CD14-positive monocyte (primary cell): ENCODE measurements around the gene HIVEP3. TPM values are rescaled to one million over a fixed set of nuclear protein-coding genes. Genes with fewer than 3 reads are reported as not detected.

Experiments
- DNase-seq, 3 donors: peaks; one replicate each; pipeline ENCODE4 v3.0.0-alpha.2; 2011 to 2022
- H2AFZ ChIP-seq: 2 replicates; pipeline ENCODE4 v1.6.0; 2012; ENCODE audit warnings: mild to moderate bottlenecking, low read depth, low read length, inconsistent platforms; ENCODE audit not compliant: insufficient read depth, poor library complexity, severe bottlenecking
- H3K27ac ChIP-seq, 2 donors: 1 replicate in 1 of 2; 2 replicates in 1 of 2; pipeline ENCODE4 v1.5.1; 2012 to 2013; ENCODE audit warnings: low read length in 2 of 2, control low read depth in 1 of 2, inconsistent platforms in 1 of 2, low read depth in 1 of 2, mild to moderate bottlenecking in 1 of 2
- H3K27me3 ChIP-seq, 2 donors: one replicate each; pipeline versions ENCODE4 v1.6.0 to v1.6.1; 2011 to 2013; ENCODE audit warnings: low read length in 2 of 2; ENCODE audit not compliant: control insufficient read depth in 2 of 2, insufficient read depth in 2 of 2
- H3K36me3 ChIP-seq, 2 donors: replicated peaks in 1 of 2; 1 replicate in 1 of 2; 2 replicates in 1 of 2; pipeline versions ENCODE4 v1.5.1 to v1.6.1; 2012 to 2013; ENCODE audit warnings: low read length in 2 of 2, control low read depth in 1 of 2, inconsistent platforms in 1 of 2, mild to moderate bottlenecking in 1 of 2; ENCODE audit not compliant: insufficient read depth in 2 of 2, control insufficient read depth in 1 of 2
- H3K4me1 ChIP-seq, 2 donors: 1 replicate in 1 of 2; 2 replicates in 1 of 2; pipeline versions ENCODE4 v1.5.1 to v1.6.1; 2012 to 2013; ENCODE audit warnings: low read length in 2 of 2, control low read depth in 1 of 2, inconsistent platforms in 1 of 2, mild to moderate bottlenecking in 1 of 2, moderate library complexity in 1 of 2; ENCODE audit not compliant: insufficient read depth in 2 of 2, control insufficient read depth in 1 of 2
- H3K4me2 ChIP-seq: replicated peaks from 2 replicates; pipeline ENCODE3; 2012; ENCODE audit warnings: low read length, moderate library complexity, mild to moderate bottlenecking; ENCODE audit not compliant: poor library complexity, severe bottlenecking; ENCODE audit errors: extremely low read depth
- H3K4me3 ChIP-seq, 3 experiments: fragments of 200-600 bp in 1 of 3; sonication (generic) in 1 of 3; replicated peaks in 1 of 3; 1 replicate in 2 of 3; 2 replicates in 1 of 3; pipeline ENCODE4 v1.5.1; 2011 to 2013; ENCODE audit warnings: low read length in 3 of 3, mild to moderate bottlenecking in 3 of 3, control low read depth in 2 of 3, low read depth in 2 of 3, inconsistent platforms in 1 of 3, moderate library complexity in 1 of 3
- H3K79me2 ChIP-seq: 2 replicates; pipeline ENCODE4 v1.6.0; 2012; ENCODE audit warnings: mild to moderate bottlenecking, control low read depth, inconsistent platforms, low read length, moderate library complexity; ENCODE audit not compliant: insufficient read depth
- H3K9ac ChIP-seq: 2 replicates; pipeline ENCODE4 v1.6.0; 2017; ENCODE audit warnings: low read length, mild to moderate bottlenecking; ENCODE audit not compliant: insufficient read depth, poor library complexity, severe bottlenecking
- H3K9me3 ChIP-seq, 2 donors: replicated peaks in 1 of 2; 1 replicate in 1 of 2; 2 replicates in 1 of 2; pipeline versions ENCODE4 v1.5.1 to v1.6.1; 2012 to 2013; ENCODE audit warnings: low read length in 2 of 2, control low read depth in 1 of 2; ENCODE audit not compliant: control insufficient read depth in 1 of 2, insufficient read depth in 1 of 2
- H4K20me1 ChIP-seq: 2 replicates; pipeline ENCODE4 v1.6.0; 2012; ENCODE audit warnings: mild to moderate bottlenecking, low read length, control low read depth, moderate library complexity; ENCODE audit not compliant: insufficient read depth
- H3K27ac Mint-ChIP-seq, 7 donors: one replicate each; pipeline ENCODE4 v1.8.0; 2020; ENCODE audit warnings: mild to moderate bottlenecking in 7 of 7, mixed read lengths in 7 of 7, moderate library complexity in 6 of 7, inconsistent platforms in 2 of 7
- H3K27me3 Mint-ChIP-seq, 3 donors: one replicate each; pipeline ENCODE4 v1.8.0; 2021 to 2022; ENCODE audit warnings: low read depth in 3 of 3, mild to moderate bottlenecking in 3 of 3, mixed read lengths in 3 of 3, moderate library complexity in 3 of 3, inconsistent platforms in 1 of 3
- H3K36me3 Mint-ChIP-seq, 2 donors: one replicate each; pipeline ENCODE4 v1.8.0; 2020; ENCODE audit warnings: mixed read lengths in 2 of 2, inconsistent platforms in 1 of 2, mild to moderate bottlenecking in 1 of 2
- H3K4me1 Mint-ChIP-seq: one replicate; pipeline ENCODE4 v1.8.0; 2020; ENCODE audit warnings: mild to moderate bottlenecking, mixed read lengths
- H3K4me3 Mint-ChIP-seq, 2 donors: one replicate each; pipeline ENCODE4 v1.8.0; 2020; ENCODE audit warnings: mild to moderate bottlenecking in 2 of 2, mixed read lengths in 2 of 2, moderate library complexity in 1 of 2
- H3K9me3 Mint-ChIP-seq, 7 donors: one replicate each; pipeline ENCODE4 v1.8.0; 2020 to 2022; ENCODE audit warnings: mixed read lengths in 7 of 7, mild to moderate bottlenecking in 6 of 7, moderate library complexity in 6 of 7, inconsistent platforms in 2 of 7
- WGBS: methylation state at CpG from one replicate; pipeline ENCODE4 v1.1.5; 2013; ENCODE audit warnings: missing lambda C conversion rate; ENCODE audit not compliant: insufficient coverage; 5-methylcytosine and 5-hydroxymethylcytosine counted together
- intact Hi-C, 2 donors: fragments of 100-400 bp; cut with micrococcal nuclease; formaldehyde crosslinking; loops; one replicate each; pipeline versions ENCODE4 v1.15.0 to v1.15.1; 2023
- polyA plus RNA-seq, 3 donors: library from polyadenylated mRNA; depleted of rRNA in 1 of 3; unstranded in 2 of 3; stranded (reverse) in 1 of 3; fragments of 300-500 nt in 2 of 3; fragments of >200 nt in 1 of 3; fragmentation: Illumina TruSeq in 2 of 3; gene quantifications; 1 replicate in 2 of 3; 2 replicates in 1 of 3; pipeline ENCODE4 v1.2.3, GENCODE V29; 2012 to 2021
- TF ChIP-seq, protein P1 (sequence below): fragments of 200-600 bp; IDR thresholded peaks from one replicate; pipeline ENCODE4 v1.8.0; 2022; ENCODE audit warnings: antibody characterized with exemption, mild to moderate bottlenecking

HIVEP3 gene
- polyA plus RNA-seq, 3 donors = 1.2 to 3.7 (median 1.8) TPM

DNA sequence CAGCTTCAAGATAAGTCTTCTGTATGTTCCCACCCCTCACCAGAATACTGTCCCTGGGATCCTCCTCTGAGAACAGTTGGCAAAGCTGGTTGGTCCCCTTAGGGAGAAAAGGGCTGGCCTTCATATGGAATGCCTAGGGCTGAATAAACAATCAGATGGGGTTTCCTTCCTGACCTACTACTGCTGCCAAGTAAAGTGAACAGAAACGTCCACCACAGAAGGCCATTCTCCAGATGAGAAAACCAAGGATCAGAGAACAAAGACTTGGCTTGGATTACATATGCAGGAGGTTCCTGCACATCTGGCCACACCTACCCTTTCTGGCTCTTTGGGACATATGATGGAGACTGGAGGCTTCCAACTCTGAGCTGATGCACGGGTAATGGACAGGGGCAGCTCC lies 194.5 kb downstream of the HIVEP3 start:
- no peaks in the 10 kb centered on the region for H3K27me3 ChIP-seq
- H3K4me3 Mint-ChIP-seq = no peak overlapping the region
- peak overlapping the region; percentile 42 to 82 (median 69) for H3K27ac Mint-ChIP-seq
- intact Hi-C loops = loop anchor here (5.0 to 10.0 kb wide), 4 partner anchors 42 to 149 kb away; no protein-coding TSS in a partner anchor
- H3K9me3 Mint-ChIP-seq = peaks cover 0 to 2% (median 0%) of the 10 kb centered on the region in 7 donors
- H3K4me2 ChIP-seq = peak overlapping the region; percentile 39
- no peaks in the 10 kb centered on the region for H3K9me3 ChIP-seq
- peaks cover 91 to 100% of the 10 kb centered on the region in 2 donors for H3K4me1 ChIP-seq
- H3K27ac ChIP-seq = peak overlapping the region in 1 of 2 donors; percentile 34
- peaks cover 91% of the 10 kb centered on the region for H3K4me1 Mint-ChIP-seq
- H3K27me3 Mint-ChIP-seq = no peaks in the 10 kb centered on the region
- peak overlapping the region in 1 of 3 experiments; percentile 34 for H3K4me3 ChIP-seq
- H2AFZ ChIP-seq = no peak overlapping the region
- H3K9ac ChIP-seq = no peak overlapping the region
- no peaks in the 10 kb centered on the region for H3K79me2 ChIP-seq
- TF ChIP-seq, protein P1, sequence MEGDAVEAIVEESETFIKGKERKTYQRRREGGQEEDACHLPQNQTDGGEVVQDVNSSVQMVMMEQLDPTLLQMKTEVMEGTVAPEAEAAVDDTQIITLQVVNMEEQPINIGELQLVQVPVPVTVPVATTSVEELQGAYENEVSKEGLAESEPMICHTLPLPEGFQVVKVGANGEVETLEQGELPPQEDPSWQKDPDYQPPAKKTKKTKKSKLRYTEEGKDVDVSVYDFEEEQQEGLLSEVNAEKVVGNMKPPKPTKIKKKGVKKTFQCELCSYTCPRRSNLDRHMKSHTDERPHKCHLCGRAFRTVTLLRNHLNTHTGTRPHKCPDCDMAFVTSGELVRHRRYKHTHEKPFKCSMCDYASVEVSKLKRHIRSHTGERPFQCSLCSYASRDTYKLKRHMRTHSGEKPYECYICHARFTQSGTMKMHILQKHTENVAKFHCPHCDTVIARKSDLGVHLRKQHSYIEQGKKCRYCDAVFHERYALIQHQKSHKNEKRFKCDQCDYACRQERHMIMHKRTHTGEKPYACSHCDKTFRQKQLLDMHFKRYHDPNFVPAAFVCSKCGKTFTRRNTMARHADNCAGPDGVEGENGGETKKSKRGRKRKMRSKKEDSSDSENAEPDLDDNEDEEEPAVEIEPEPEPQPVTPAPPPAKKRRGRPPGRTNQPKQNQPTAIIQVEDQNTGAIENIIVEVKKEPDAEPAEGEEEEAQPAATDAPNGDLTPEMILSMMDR = no peak
- no peak for DNase-seq
- H3K36me3 ChIP-seq = no peaks in the 10 kb centered on the region
- WGBS = 40% methylated on average over 2 of the region's 2 CpGs
- no peaks in the 10 kb centered on the region for H4K20me1 ChIP-seq
- H3K36me3 Mint-ChIP-seq = peaks cover 0 to 7% of the 10 kb centered on the region in 2 donors

DNA sequence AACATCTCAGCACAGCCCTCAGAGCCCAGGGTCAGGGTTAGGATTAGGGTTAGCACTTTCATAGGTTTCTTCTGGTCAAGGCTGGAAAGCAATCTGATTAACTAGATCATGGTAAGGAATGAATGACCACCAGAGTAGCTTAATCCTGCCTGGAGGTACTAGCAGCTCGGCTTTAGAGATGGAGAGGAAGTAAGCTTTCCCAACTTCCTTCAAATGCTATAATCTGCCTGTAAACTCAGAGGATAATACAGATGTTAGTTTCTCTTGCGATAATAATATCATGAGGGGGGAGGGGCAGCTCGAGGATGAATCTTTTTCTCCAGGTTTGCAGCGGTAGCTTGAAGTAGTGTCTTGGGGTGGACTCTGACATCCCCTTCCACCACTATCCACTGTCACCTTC lies 194.9 kb downstream of the HIVEP3 start:
- H3K4me1 Mint-ChIP-seq = peaks cover 91% of the 10 kb centered on the region
- no peak overlapping the region for H2AFZ ChIP-seq

More for the DNA sequence above, 194.9 kb downstream of the HIVEP3 start:
- TF ChIP-seq, protein P1 = no peak
- H3K9me3 Mint-ChIP-seq = peaks cover 0 to 2% (median 0%) of the 10 kb centered on the region in 7 donors
- Histone ChIP-seq H3K4me1 (peaks cover 91 to 100% of the 10 kb centered on the region in 2 donors), H3K4me2 (peak overlapping the region; percentile 39), H3K9me3 (no peaks in the 10 kb centered on the region), H3K36me3 (no peaks in the 10 kb centered on the region), H3K27ac (peak overlapping the region in 1 of 2 donors; percentile 34), H4K20me1 (no peaks in the 10 kb centered on the region), H3K4me3 (peak overlapping the region in 1 of 3 experiments; percentile 34), H3K9ac (no peak overlapping the region), H3K79me2 (no peaks in the 10 kb centered on the region), H3K27me3 (no peaks in the 10 kb centered on the region)
- H3K4me3 Mint-ChIP-seq = peak overlapping the region in 1 of 2 donors; percentile 26
- intact Hi-C loops = loop anchor here (5.0 to 10.0 kb wide), 4 partner anchors 41 to 149 kb away; no protein-coding TSS in a partner anchor
- peak in 2 of 3 donors; percentile 29 to 52 for DNase-seq
- WGBS = no CpG with 5 or more reads among the region's 4 CpGs
- H3K27ac Mint-ChIP-seq = peak overlapping the region in 6 of 7 donors; percentile 23 to 82 (median 68)
- peaks cover 0 to 4% of the 10 kb centered on the region in 2 donors for H3K36me3 Mint-ChIP-seq
- peaks cover 0 to 3% (median 0%) of the 10 kb centered on the region in 3 donors for H3K27me3 Mint-ChIP-seq
